Right ventricle myocardium inferior (tissue), 1 donor: Measurements from ENCODE around the gene KLHL22. TPM values are rescaled to one million over a fixed set of nuclear protein-coding genes. Genes with fewer than 3 reads are reported as not detected.

Experiments used
- ATAC-seq: fragments of 200-7000 bp; cut with Tn5 transposase; one replicate; pipeline ENCODE4 v1.9.1; 2020; ENCODE audit warnings: mild to moderate bottlenecking, moderate library complexity
- DNase-seq: peaks from one replicate; pipeline ENCODE4 v3.0.0; 2021; ENCODE audit errors: missing footprints
- intact Hi-C: fragments of 100-400 bp; cut with DNase I; formaldehyde crosslinking; loops from one replicate; pipeline ENCODE4 v1.11.0; 2022
- total RNA-seq: library from RNA; stranded (reverse); fragmentation: NEBNext Ultra II Directional; extraction: Animal tissue kit (Norgen Biotek cat#: 25700); gene quantifications from one replicate; pipeline ENCODE4 v1.2.1, GENCODE V29; 2021
- donor health status: DM: no; HTN: yes; CAD: no; lungs with severe emphysema.

The KLHL22 gene
- total RNA-seq, 1 donor from 2014 or later, result 12.4 TPM

GRCh38 chr22:20430720-20431510 is 64.7 kb downstream of the KLHL22 start:
- no peak for DNase-seq
- peak; percentile 33 for ATAC-seq
- intact Hi-C loops, result no loop called here

GRCh38 chr22:20430101-20430719 is 65.4 kb downstream of the KLHL22 start:
- no peak for DNase-seq
- no peak for ATAC-seq

GRCh38 chr22:20429254-20430100 is 66.1 kb downstream of the KLHL22 start:
- DNase-seq, result peak; percentile 87
- no peak for ATAC-seq
- intact Hi-C loops, result no loop called here

More at GRCh38 chr22:20430101-20430719, 65.4 kb downstream of the KLHL22 start:
- intact Hi-C loops, result no loop called here

GRCh38 chr22:20428496-20429253 is 66.9 kb downstream of the KLHL22 start:
- DNase-seq (no peak), ATAC-seq (no peak)
- intact Hi-C loops, result no loop called here

GRCh38 chr22:20427945-20428417 is 67.6 kb downstream of the KLHL22 start:
- intact Hi-C loops, result no loop called here
- ATAC-seq (no peak), DNase-seq (no peak)

- DNase-seq, result no peak
- intact Hi-C loops, result no loop called here
- ATAC-seq, result no peak
These were observed 68.3 kb downstream of the KLHL22 start for GRCh38 chr22:20427104-20427944.

GRCh38 chr22:20426259-20426615 is 69.4 kb downstream of the KLHL22 start:
- ATAC-seq, result no peak
- DNase-seq, result no peak
- intact Hi-C loops, result no loop called here

- DNase-seq (no peak), ATAC-seq (no peak)
- intact Hi-C loops, result no loop called here
These were observed 69.9 kb downstream of the KLHL22 start for GRCh38 chr22:20425566-20426258.

GRCh38 chr22:20424932-20425565 is 70.5 kb downstream of the KLHL22 start:
- no peak for DNase-seq
- ATAC-seq, result no peak
- intact Hi-C loops, result loop anchor here (5.0 kb wide), 1 partner anchor 142 kb away; no protein-coding TSS in a partner anchor

- ATAC-seq (no peak), DNase-seq (no peak)
- intact Hi-C loops, result loop anchor here (5.0 kb wide), 1 partner anchor 143 kb away; no protein-coding TSS in a partner anchor
These were observed 71.0 kb downstream of the KLHL22 start for GRCh38 chr22:20424568-20424931.

GRCh38 chr22:20423906-20424551 is 71.6 kb downstream of the KLHL22 start:
- DNase-seq, result no peak
- intact Hi-C loops, result loop anchor here (5.0 kb wide), 1 partner anchor 143 kb away; no protein-coding TSS in a partner anchor
- ATAC-seq, result peak; percentile 11

GRCh38 chr22:20423008-20423905 is 72.3 kb downstream of the KLHL22 start:
- peak; percentile 84 for ATAC-seq

GRCh38 chr22:20422271-20423007 is 73.2 kb downstream of the KLHL22 start:
- intact Hi-C loops, result loop anchor here (5.0 kb wide), 1 partner anchor 145 kb away; no protein-coding TSS in a partner anchor
- ATAC-seq, result no peak
- no peak for DNase-seq

More at GRCh38 chr22:20423008-20423905, 72.3 kb downstream of the KLHL22 start:
- peak; percentile 88 for DNase-seq
- intact Hi-C loops, result loop anchor here (5.0 kb wide), 1 partner anchor 144 kb away; no protein-coding TSS in a partner anchor

- ATAC-seq (no peak), DNase-seq (no peak)
- intact Hi-C loops, result loop anchor here (5.0 kb wide), 1 partner anchor 146 kb away; no protein-coding TSS in a partner anchor
These were observed 74.1 kb downstream of the KLHL22 start for GRCh38 chr22:20421507-20421874.
